GM18498 (cell line): ENCODE measurements around the gene CDRT15L2.
"Not testable (repeated sequence)": the region's sequence is repeated elsewhere in the genome, so short reads cannot be mapped to it uniquely, and the experiment has no call there.

Source experiments
- ATAC-seq: cut with Tn5 transposase; IDR thresholded peaks from one replicate; pipeline ENCODE4 v1.9.1; 2021; ENCODE audit warnings: mild to moderate bottlenecking, moderate library complexity; ENCODE audit not compliant: unreplicated experiment

The CDRT15L2 gene

DNA sequence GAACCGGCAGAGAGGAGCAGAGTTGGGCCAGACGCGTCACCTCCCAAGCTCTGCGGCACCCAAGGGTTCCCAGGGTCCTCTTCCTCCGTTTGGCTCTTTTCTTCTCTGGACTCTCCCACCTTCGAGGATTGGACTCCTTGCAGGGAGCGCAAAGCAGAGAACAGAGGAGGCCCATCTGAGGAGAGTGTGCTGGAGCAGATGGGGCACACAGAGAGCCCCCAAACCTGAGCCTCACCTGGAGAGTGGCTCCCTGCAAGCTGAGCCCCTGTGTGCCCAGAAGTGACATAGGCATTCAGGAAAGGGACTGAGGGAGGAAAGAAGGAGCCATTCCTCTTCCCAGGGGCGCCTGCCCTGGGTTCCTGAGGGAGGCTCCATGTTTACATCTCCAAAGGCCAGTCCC lies 6.3 kb upstream of the CDRT15L2 start:
- not testable (repeated sequence) for ATAC-seq

DNA sequence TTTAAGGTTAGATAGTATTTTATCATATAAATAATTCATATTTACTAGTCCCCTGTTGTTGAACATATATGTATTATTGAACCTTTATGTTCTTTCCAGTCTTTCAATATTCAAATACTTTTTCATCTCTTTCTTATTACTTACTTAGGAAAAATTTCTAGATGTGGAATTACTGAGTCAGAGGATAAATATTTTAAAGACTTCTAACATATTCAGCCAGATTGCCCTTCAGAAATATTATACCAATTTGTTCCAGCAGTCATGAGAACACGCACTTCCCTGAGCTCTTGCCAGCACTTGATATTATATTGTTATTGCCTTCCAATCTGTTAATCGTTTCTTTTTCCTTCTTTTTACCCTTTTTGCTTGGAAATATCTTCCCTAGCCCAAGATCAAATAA lies 4.5 kb upstream of the CDRT15L2 start:
- ATAC-seq: not testable (repeated sequence)

DNA sequence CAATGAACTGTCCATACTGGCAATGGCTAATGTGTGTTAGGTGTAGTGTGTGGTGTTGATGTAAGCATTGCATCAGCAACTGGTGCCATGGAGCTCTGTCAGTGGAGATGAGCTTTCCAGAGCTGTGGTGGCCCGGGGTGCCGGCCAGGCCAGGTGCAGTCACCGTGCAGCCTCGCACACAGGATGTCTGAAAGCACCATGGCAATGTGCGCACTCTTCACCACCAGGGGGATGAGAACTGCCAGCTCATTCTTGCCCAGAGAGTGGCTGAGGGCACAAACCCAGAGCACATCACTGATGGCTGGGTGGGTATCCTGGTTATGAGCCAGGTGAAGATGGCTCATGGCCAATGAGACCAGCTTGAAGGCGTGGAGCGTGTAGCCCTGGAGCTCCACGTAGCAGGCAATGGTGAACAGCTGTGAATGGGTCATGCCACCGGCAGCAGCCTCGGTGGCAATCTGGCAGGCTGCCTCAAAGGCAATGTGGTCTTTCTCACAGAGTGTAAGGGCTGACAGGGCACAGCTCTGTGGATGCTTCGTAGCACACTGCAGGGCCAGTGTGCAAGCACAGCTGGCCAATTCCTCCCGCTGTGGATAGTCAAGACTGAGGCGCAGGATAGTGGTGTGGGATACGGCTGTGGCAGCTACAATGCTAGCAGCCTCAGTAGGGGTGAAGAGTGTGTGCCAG lies 4.5 kb downstream of the CDRT15L2 start:
- ATAC-seq: not testable (repeated sequence)

DNA sequence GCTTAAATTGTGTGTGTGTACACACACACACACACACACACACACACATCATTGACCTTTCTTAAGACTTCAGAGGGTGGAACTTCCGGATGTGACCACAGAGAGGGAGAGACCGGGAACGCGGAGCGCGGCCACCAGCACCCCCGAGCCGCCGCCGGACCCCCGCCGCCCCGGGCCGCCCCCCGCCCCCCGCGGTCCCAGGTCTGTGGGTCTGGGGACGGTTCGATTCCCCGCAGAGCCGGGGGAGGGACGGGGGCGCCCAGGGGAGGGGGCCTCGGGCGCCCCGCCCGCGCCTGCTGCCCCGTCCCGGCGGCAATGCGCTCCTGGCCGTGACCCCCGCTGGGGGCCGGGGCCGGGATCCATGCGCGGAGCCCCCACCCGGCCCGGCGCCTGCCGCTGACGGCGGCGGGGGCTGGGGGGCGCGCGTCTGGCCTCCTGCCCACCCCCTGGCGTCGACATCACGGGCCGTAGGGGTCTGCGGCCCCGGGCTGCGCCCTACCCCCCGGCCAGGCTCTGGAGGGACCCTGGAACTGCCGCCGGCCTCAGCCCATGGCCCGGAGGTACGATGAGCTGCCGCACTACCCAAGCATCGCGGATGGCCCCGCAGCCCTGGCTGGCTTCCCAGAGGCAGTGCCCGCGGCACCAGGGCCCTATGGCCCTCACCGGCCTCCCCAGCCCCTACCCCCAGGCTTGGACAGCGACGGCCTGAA lies 9.4 kb downstream of the CDRT15L2 start:
- ATAC-seq: not testable (repeated sequence)

DNA sequence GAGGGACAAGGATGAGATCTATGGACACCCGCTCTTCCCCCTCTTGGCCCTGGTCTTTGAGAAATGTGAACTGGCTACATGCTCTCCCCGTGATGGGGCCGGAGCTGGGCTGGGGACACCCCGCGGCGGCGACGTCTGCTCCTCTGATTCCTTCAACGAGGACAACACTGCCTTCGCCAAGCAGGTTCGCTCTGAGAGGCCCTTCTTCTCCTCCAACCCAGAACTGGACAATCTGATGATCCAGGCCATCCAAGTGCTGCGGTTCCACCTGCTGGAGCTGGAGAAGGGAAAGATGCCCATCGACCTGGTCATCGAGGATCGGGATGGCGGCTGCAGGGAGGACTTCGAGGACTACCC lies 9.9 kb downstream of the CDRT15L2 start:
- not testable (repeated sequence) for ATAC-seq

DNA sequence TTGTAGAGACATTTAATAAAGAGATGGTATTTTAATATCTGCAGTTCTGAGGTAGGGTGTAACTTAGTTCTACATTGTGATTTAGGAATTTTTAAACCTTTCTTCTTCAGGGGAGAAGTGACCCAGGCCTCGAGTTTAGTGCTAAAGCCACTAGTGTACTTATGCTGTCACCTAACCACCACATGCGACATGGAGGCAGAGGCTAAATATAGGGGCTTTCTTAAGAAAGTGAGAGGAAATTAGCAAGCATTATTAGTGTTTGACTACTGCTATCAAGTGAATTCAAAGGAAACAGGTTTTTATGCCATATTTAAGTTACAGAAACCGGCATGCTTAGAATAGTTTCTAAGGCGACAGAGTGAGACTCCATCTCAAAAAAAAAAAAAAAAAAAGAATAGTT lies 11.5 kb downstream of the CDRT15L2 start:
- ATAC-seq: not testable (repeated sequence)

DNA sequence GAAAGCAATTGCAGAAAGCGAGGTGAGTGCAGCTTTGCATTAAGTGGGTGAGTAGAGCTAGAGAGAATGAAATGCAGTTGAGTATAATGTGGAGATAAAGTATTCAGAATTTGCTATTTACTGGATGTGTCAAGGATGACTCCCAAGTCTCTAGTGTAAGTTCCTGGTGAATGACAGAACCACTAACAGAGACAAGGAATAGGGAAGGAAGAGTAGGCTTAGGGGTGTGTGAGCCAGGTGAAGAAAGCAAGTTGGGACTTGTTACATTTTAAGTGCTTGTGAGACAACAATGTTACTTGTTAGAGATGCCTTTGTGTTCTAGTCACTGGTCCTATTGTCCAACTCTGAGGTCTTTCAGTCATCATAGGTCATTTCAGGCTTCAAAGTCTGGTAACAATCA lies 26.0 kb downstream of the CDRT15L2 start:
- not testable (repeated sequence) for ATAC-seq

DNA sequence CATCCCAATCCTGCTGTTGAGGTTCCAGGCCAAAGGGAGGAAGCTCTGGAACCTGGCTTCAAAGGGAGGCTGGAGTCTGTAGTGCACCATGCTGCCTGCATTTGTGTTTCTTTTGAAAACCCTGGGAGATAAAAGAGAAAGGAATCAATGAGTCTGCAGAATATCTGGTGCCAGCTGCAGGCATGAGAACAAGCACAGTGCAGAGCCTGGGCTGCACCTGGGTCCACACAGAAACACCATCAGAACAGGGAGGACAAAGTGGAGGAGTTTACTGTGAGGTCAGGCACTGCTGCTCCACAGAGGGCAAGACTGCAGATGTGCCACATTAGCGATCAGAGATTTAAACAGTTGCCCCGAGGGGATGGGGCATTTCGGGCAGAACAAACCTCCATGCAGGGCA lies 30.0 kb downstream of the CDRT15L2 start:
- ATAC-seq: not testable (repeated sequence)

DNA sequence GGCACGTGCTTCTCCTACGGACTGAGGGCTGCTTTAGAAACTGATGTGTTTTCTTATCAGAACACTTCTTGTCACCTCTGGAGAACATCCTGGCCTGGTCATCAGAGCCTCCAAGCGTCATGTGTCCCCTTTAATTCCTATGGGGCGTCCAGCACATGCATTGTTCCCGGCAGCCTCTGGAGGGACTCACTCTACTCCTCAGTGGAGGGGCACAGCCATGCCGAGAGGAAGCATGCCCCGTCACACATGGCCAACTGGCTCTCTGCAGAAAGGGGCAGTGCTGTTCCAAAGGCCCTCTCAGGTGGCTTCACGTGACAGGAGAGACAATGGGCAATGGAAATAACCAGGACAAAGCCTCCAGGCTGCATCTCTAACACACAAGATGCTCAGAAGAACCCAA lies 31.8 kb downstream of the CDRT15L2 start:
- no peak for ATAC-seq

DNA sequence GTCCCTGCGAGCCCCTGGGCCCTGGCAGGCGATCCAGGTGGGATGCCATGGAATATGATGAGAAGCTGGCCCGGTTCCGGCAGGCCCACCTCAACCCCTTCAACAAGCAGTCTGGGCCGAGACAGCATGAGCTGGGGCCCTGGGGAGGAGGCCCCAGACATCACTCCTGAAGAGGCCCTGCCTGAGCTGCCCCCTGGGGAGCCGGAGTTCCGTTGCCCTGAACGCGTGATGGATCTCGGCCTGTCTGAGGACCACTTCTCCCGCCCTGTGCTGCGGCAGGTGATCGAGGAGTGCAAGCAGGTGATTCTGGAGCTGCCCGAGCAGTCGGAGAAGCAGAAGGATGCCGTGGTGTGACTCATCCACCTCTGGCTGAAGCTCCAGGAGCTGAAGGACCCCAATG lies 33.1 kb downstream of the CDRT15L2 start:
- ATAC-seq: no peak

DNA sequence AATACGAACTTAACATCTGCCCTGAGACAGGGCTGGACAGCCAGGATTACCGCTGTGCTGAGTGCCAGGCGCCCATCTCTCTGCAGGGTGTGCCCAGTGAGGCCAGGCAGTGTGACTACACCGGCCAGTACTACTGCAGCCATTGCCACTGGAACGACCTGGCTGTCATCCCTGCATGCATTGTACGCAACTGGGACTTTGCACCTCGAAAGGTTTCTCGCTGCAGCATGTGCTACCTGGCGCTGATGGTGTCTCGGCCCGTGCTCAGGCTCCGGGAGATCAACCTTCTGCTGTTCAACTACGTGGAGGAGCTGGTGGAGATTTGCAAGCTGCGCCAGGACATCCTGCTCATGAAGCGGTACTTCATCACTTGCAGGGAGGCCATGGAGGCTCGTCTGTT lies 33.7 kb downstream of the CDRT15L2 start:
- no peak for ATAC-seq

DNA sequence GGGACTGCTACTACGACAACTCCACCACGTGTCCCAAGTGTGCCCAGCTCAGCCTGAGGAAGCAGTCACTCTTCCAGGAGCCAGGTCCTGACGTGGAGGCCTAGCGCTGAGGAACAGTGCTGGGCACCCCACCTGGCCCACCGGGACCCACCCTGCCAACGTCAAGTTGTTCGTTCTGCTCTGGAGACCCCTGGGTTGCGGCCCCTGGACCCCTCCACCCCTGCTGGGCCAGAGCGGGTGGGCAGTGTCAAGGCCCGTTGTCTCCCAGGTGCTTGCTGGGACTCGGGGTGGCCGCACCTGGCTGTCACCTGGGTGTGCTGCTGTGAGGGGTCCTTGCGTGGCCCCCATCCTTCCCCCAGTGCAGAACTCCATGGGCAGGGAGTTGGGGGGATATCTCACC lies 34.4 kb downstream of the CDRT15L2 start:
- no peak for ATAC-seq

DNA sequence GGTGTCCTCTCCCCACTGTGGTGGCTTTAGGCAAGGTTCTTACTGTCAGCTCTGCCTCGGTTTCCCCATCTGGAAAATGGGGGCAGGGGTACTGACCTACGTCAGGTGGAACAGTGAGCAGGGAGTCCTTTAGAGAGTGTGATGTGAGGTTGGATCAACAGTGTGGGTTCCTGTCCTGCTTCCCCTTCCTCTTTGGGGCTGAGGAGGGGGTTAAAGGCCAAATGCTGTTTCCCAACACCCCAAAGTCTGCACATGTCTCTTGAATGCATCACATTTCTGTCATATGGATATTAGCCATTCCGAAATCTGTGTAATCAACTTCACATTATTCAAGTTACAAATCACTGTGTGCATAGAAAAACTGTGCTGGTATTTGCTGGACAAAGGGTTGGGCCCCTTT lies 35.9 kb downstream of the CDRT15L2 start:
- ATAC-seq: not testable (repeated sequence)
